Heart right ventricle (tissue), 16 donors: ENCODE data around the gene RFX2. TPM values are rescaled to one million over a fixed set of nuclear protein-coding genes. Genes with fewer than 3 reads are reported as not detected.

ENCODE experiments used
- ATAC-seq, 8 donors: fragments of 200-7000 bp; cut with Tn5 transposase; one replicate each; pipeline ENCODE4 v1.9.1; 2020; ENCODE audit warnings: mild to moderate bottlenecking in 8 of 8, moderate library complexity in 8 of 8, moderate number of reproducible peaks in 1 of 8
- DNase-seq, 2 donors: peaks; one replicate each; pipeline ENCODE4 v3.0.0-alpha.2; 2020
- H3K27ac ChIP-seq, 10 donors: fragments of 200-600 bp; sonication (generic) in 2 of 10; one replicate each; pipeline versions ENCODE4 v1.5.0 to v1.8.0; 2020 to 2022; ENCODE audit warnings: mild to moderate bottlenecking in 3 of 10
- H3K27me3 ChIP-seq, 7 donors: fragments of 200-600 bp; one replicate each; pipeline ENCODE4 v1.8.0; 2021 to 2022; ENCODE audit warnings: mild to moderate bottlenecking in 2 of 7
- H3K36me3 ChIP-seq, 9 donors: fragments of 200-600 bp; sonication (generic) in 1 of 9; one replicate each; pipeline versions ENCODE4 v1.5.0 to v1.8.0; 2020 to 2022; ENCODE audit warnings: mild to moderate bottlenecking in 2 of 9
- H3K4me1 ChIP-seq, 9 donors: fragments of 200-600 bp; sonication (generic) in 1 of 9; one replicate each; pipeline versions ENCODE4 v1.5.0 to v1.8.0; 2020 to 2022; ENCODE audit warnings: mild to moderate bottlenecking in 4 of 9
- H3K4me3 ChIP-seq, 10 donors: fragments of 200-600 bp; sonication (generic) in 2 of 10; one replicate each; pipeline versions ENCODE4 v1.5.0 to v1.8.0; 2020 to 2022; ENCODE audit warnings: mild to moderate bottlenecking in 7 of 10, moderate library complexity in 2 of 10
- H3K9me3 ChIP-seq, 11 donors: fragments of 200-600 bp in 10 of 11; sonication (generic) in 2 of 11; one replicate each; pipeline versions ENCODE4 v1.5.0 to v1.8.0; 2013 to 2022; ENCODE audit warnings: mild to moderate bottlenecking in 2 of 11, control low read depth in 1 of 11, moderate library complexity in 1 of 11
- CTCF ChIP-seq, 9 donors: fragments of 200-600 bp; sonication (generic) in 2 of 9; IDR thresholded peaks; one replicate each; pipeline versions ENCODE4 v1.5.0 to v1.8.0; 2021 to 2022; ENCODE audit warnings: antibody characterized with exemption in 9 of 9, mild to moderate bottlenecking in 5 of 9, moderate library complexity in 1 of 9
- WGBS, 2 donors: extraction: QIAGEN DNeasy Blood & Tissue Kit; methylation state at CpG; one replicate each; pipeline ENCODE4 v1.1.7; 2013; ENCODE audit warnings: inconsistent platforms in 1 of 2; 5-methylcytosine and 5-hydroxymethylcytosine counted together
- intact Hi-C, 10 donors: fragments of 100-400 bp; cut with DNase I; formaldehyde crosslinking; loops; one replicate each; pipeline versions ENCODE4 v1.11.1 to v1.14.2; 2022
- polyA plus RNA-seq, 2 donors: library from polyadenylated mRNA; stranded (reverse); fragments of 200-250 nt; gene quantifications; one replicate each; pipeline ENCODE4 v1.2.3, GENCODE V29; 2013
- total RNA-seq, 10 donors: library from RNA; stranded (reverse); fragmentation: NEBNext Ultra II Directional in 3 of 10; extraction: Animal tissue kit (Norgen Biotek cat#: 25700) in 3 of 10; gene quantifications; one replicate each; pipeline versions ENCODE4 v1.2.1 to v1.2.4, GENCODE V29; 2021 to 2023
- donor health status: Arrhythmogenic right ventricular cardiomyopathy.
- donor health status: ischemic (EF 13 %, LVEDD 7.1; RV severe dilation, severe dysfunction).
- donor health status: healthy with polysubstance abuse.
- donor health status: DM: no; HTN: yes; CAD: no.
- donor health status: DM: no; HTN: no; CAD: no.
- donor health status: ischemic (EF 25% LVEDD 6.9; RV normal size, moderate dysfunction).
- donor health status: ischemic (EF 25% LVEDD 5.7; RV mildly dilated, moderate dysfunction).
- donor health status: healthy.
- donor health status: DM: yes; HTN: yes; CAD: no.
- donor health status: Ischemic cardiomyopathy.
- donor health status: ischemic (EF 35%, LVEDD 5.7; RV mildly dilated, moderate dysfunction).
- donor health status: nonischemic (EF 11% LVEDD 7.7; RV severe dilation, severe dysfunction).
- donor health status: DM: yes; HTN: yes; CAD: no.
- donor health status: PGD.
- donor health status: ischemic (EF 29% LVEDD 5.4; RV normal size, mild dysfunction).
- donor health status: nonischemic (EF 23%, LVEDD 6.1; RV moderate dilation, normal function).

Gene RFX2
- total and polyA plus RNA-seq, 12 donors: 4.2 to 17.4 (median 5.2) TPM

- H3K36me3 ChIP-seq: no peaks in the 10 kb centered on the region
- H3K27me3 ChIP-seq: no peaks in the 10 kb centered on the region
- DNase-seq (no peak), ATAC-seq (no peak)
- no peak for TF ChIP-seq CTCF (IDR thresholded peaks at IDR 0.05)
- H3K4me3 ChIP-seq: no peak overlapping the region
- no peaks in the 10 kb centered on the region for H3K4me1 ChIP-seq
- peaks cover 0 to 24% (median 0%) of the 10 kb centered on the region in 11 donors for H3K9me3 ChIP-seq
- H3K27ac ChIP-seq: no peak overlapping the region
- intact Hi-C loops: no loop called here
- 60 to 65% methylated on average over 2 of the region's 2 CpGs for WGBS, 2 donors
Observed at GRCh38 chr19:6118043-6118442, 7.7 kb upstream of the RFX2 start.

GRCh38 chr19:6117534-6117933, 7.2 kb upstream of the RFX2 start:
- peaks cover 0 to 24% (median 0%) of the 10 kb centered on the region in 11 donors for H3K9me3 ChIP-seq
- intact Hi-C loops: no loop called here
- no peaks in the 10 kb centered on the region for H3K4me1 ChIP-seq
- ATAC-seq (no peak), DNase-seq (no peak)
- H3K27me3 ChIP-seq: no peaks in the 10 kb centered on the region
- no peaks in the 10 kb centered on the region for H3K36me3 ChIP-seq
- no peak overlapping the region for H3K4me3 ChIP-seq
- no peak for TF ChIP-seq CTCF (IDR thresholded peaks at IDR 0.05)
- no peak overlapping the region for H3K27ac ChIP-seq

- DNase-seq (no peak), ATAC-seq (no peak)
- Histone ChIP-seq H3K4me1 (no peaks in the 10 kb centered on the region), H3K36me3 (no peaks in the 10 kb centered on the region), H3K27ac (no peak overlapping the region), H3K27me3 (no peaks in the 10 kb centered on the region), H3K4me3 (no peak overlapping the region), H3K9me3 (peaks cover 0 to 24% (median 0%) of the 10 kb centered on the region in 11 donors)
- intact Hi-C loops: no loop called here
- WGBS, 2 donors: 97 to 98% methylated on average over 4 of the region's 4 CpGs
- no peak for TF ChIP-seq CTCF (IDR thresholded peaks at IDR 0.05)
Observed at GRCh38 chr19:6116749-6117430, 6.6 kb upstream of the RFX2 start.

GRCh38 chr19:6115992-6116391, 5.7 kb upstream of the RFX2 start:
- H3K4me1 ChIP-seq: peaks cover 0 to 5% (median 0%) of the 10 kb centered on the region in 9 donors
- intact Hi-C loops: no loop called here
- ATAC-seq (no peak), DNase-seq (no peak)
- H3K36me3 ChIP-seq: no peaks in the 10 kb centered on the region
- peaks cover 0 to 24% (median 0%) of the 10 kb centered on the region in 11 donors for H3K9me3 ChIP-seq
- no peak for TF ChIP-seq CTCF (IDR thresholded peaks at IDR 0.05)
- no peak overlapping the region for H3K4me3 ChIP-seq
- WGBS, 2 donors: 60 to 69% methylated on average over 1 of the region's 1 CpG
- H3K27me3 ChIP-seq: no peaks in the 10 kb centered on the region
- H3K27ac ChIP-seq: no peak overlapping the region
